K562 (cell line): ENCODE results near the gene HMX1. TPM values are rescaled to one million over a fixed set of nuclear protein-coding genes. Genes with fewer than 3 reads are reported as not detected.

ENCODE experiments used
- BDP1 ChIP-seq: IDR thresholded peaks from 3 replicates; pipeline ENCODE4 v1.6.1; 2011; ENCODE audit not compliant: insufficient read length, insufficient read depth
- CEBPZ ChIP-seq: fragments of 150-350 bp; IDR thresholded peaks from 2 replicates; pipeline ENCODE4 v1.6.1; 2014; ENCODE audit warnings: low read depth, mild to moderate bottlenecking, low read length, borderline replicate concordance
- CREB5 ChIP-seq: fragments of 250-450 bp; sonication (Bioruptor Pico); IDR thresholded peaks from 2 replicates; pipeline ENCODE4 v1.5.0; 2020; ENCODE audit warnings: mild to moderate bottlenecking
- JUND ChIP-seq, 2 experiments: IDR thresholded peaks; 2 replicates in 1 of 2; 3 replicates in 1 of 2; pipeline ENCODE4 v1.6.1; 2011; ENCODE audit warnings: borderline replicate concordance in 2 of 2, low read depth in 2 of 2, low read length in 2 of 2, improper control_type of control experiment in 1 of 2, missing biosample characterization in 1 of 2, missing genetic modification characterization in 1 of 2, missing genetic modification reagents in 1 of 2
- NFYB ChIP-seq: IDR thresholded peaks from 2 replicates; pipeline ENCODE4 v1.6.1; 2011; ENCODE audit warnings: mild to moderate bottlenecking, moderate library complexity; ENCODE audit not compliant: insufficient read length; ENCODE audit errors: extremely low read depth
- NR2F6 ChIP-seq: fragments of 450-650 bp; formaldehyde crosslinking; IDR thresholded peaks from 2 replicates; pipeline ENCODE4 v1.4.0; 2020; ENCODE audit warnings: mild to moderate bottlenecking
- POLR2B ChIP-seq: fragments of 450-650 bp; IDR thresholded peaks from 2 replicates; pipeline ENCODE4 v1.6.1; 2018; ENCODE audit warnings: low read depth; ENCODE audit not compliant: partially characterized antibody
- RAD51 ChIP-seq: fragments of 450-650 bp; IDR thresholded peaks from 2 replicates; pipeline ENCODE4 v1.7.1; 2016; ENCODE audit warnings: low read depth, mild to moderate bottlenecking, borderline replicate concordance
- RBM17 ChIP-seq: fragments of 200-400 bp; formaldehyde crosslinking; IDR thresholded peaks from 2 replicates; pipeline ENCODE4 v1.6.1; 2017; ENCODE audit warnings: low read depth, mild to moderate bottlenecking, low read length, borderline replicate concordance
- RFX1 ChIP-seq: fragments of 450-650 bp; IDR thresholded peaks from 2 replicates; pipeline ENCODE4 v1.6.1; 2016; ENCODE audit warnings: mild to moderate bottlenecking, moderate library complexity
- TEAD1 ChIP-seq, 2 experiments: fragments of 450-650 bp in 1 of 2; sonication (generic) in 1 of 2; formaldehyde crosslinking; IDR thresholded peaks; 2 replicates each; pipeline versions ENCODE4 v1.4.0 to v1.8.0; 2020 to 2022; ENCODE audit warnings: mild to moderate bottlenecking in 2 of 2, missing genetic modification reagents in 1 of 2
- U2AF2 ChIP-seq: fragments of 200-400 bp; formaldehyde crosslinking; optimal IDR thresholded peaks from 2 replicates; pipeline ENCODE3; 2017; ENCODE audit warnings: low read depth, mild to moderate bottlenecking, low read length
- ZNF24 ChIP-seq: fragments of 450-650 bp; IDR thresholded peaks from 2 replicates; pipeline ENCODE4 v1.6.1; 2016
- polyA plus RNA-seq, 8 experiments: library from polyadenylated mRNA; depleted of rRNA in 4 of 8; stranded (reverse) in 5 of 8; unstranded in 3 of 8; fragments of >200 nt; fragmentation: Nextera tagmentation in 2 of 8; fragmentation: Illumina TruSeq in 1 of 8; extraction: Ambion mirVana in 2 of 8; extraction: Trizol in 1 of 8; gene quantifications; 2 replicates each; pipeline versions ENCODE4 v1.2.1 to v1.2.3, GENCODE V29; 2011 to 2014; ENCODE audit warnings: inconsistent platforms in 1 of 8, missing spikeins in 1 of 8
- total RNA-seq, 7 experiments: library from RNA; depleted of rRNA in 6 of 7; stranded (reverse); fragments of >200 nt in 6 of 7; fragmentation: Illumina TruSeq in 2 of 7; extraction: Trizol in 2 of 7; gene quantifications; 2 replicates each; pipeline versions ENCODE4 v1.2.1 to v1.2.3, GENCODE V29; 2011 to 2021; ENCODE audit warnings: low replicate concordance in 1 of 7
- TF ChIP-seq, protein P1 (sequence below): fragments of 250-450 bp; sonication (Bioruptor Pico); IDR thresholded peaks from 2 replicates; pipeline ENCODE4 v1.4.0; 2020; ENCODE audit warnings: mild to moderate bottlenecking, moderate library complexity
- TF ChIP-seq, protein P2 (sequence below): sonication (generic); formaldehyde crosslinking; IDR thresholded peaks from 2 replicates; pipeline ENCODE4 v1.4.0; 2020; ENCODE audit warnings: mild to moderate bottlenecking, missing genetic modification reagents
- TF ChIP-seq, protein P3 (sequence below): fragments of 450-650 bp; formaldehyde crosslinking; IDR thresholded peaks from 2 replicates; pipeline ENCODE4 v1.4.0; 2020; ENCODE audit warnings: mild to moderate bottlenecking, mixed read lengths

HMX1 gene
- total and polyA plus RNA-seq, 9 of the 15 experiments (the other 6 are each of a cell fraction or from before 2014, with no cell fraction given) = not detected

DNA sequence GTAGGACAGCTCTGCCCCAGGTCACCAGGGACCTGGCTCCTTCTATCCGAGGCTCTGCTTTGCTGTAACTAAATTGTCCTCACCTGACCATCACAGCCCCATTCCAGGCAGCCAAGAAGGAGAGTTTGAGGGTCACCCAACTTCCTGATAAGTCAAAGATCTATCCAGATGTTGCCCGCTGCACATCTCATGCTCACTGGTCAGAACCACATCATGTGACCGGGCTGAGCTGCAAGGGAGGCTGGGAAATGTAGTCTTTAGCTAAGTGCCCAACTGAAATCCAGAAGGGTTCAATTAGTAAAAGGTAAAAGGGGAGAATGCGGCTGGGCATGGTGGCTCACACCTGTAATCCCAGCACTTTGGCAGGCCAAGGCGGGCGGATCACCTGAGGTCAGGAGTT lies 18.4 kb downstream of the HMX1 start (continued):
- TF ChIP-seq RFX1 (no peak), NFYB (peak; percentile 60), TEAD1 (CRISPR knock-in tag; IDR thresholded peaks at IDR 0.05) (no peak), JUND (IDR thresholded peaks at IDR 0.05; ENCODE audit: borderline replicate concordance, low read depth, low read length) (no peak), JUND (tag; IDR thresholded peaks at IDR 0.05; ENCODE audit: borderline replicate concordance, low read depth, low read length) (no peak), POLR2B (no peak), RAD51 (peak; percentile 76), RBM17 (no peak), ZNF24 (no peak), CEBPZ (no peak), CREB5 (CRISPR knock-in tag) (no peak), BDP1 (no peak), NR2F6 (CRISPR knock-in tag) (no peak), U2AF2 (no peak)
- TF ChIP-seq, protein P1, sequence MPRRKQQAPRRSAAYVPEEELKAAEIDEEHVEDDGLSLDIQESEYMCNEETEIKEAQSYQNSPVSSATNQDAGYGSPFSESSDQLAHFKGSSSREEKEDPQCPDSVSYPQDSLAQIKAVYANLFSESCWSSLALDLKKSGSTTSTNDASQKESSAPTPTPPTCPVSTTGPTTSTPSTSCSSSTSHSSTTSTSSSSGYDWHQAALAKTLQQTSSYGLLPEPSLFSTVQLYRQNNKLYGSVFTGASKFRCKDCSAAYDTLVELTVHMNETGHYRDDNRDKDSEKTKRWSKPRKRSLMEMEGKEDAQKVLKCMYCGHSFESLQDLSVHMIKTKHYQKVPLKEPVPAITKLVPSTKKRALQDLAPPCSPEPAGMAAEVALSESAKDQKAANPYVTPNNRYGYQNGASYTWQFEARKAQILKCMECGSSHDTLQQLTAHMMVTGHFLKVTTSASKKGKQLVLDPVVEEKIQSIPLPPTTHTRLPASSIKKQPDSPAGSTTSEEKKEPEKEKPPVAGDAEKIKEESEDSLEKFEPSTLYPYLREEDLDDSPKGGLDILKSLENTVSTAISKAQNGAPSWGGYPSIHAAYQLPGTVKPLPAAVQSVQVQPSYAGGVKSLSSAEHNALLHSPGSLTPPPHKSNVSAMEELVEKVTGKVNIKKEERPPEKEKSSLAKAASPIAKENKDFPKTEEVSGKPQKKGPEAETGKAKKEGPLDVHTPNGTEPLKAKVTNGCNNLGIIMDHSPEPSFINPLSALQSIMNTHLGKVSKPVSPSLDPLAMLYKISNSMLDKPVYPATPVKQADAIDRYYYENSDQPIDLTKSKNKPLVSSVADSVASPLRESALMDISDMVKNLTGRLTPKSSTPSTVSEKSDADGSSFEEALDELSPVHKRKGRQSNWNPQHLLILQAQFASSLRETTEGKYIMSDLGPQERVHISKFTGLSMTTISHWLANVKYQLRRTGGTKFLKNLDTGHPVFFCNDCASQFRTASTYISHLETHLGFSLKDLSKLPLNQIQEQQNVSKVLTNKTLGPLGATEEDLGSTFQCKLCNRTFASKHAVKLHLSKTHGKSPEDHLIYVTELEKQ = no peak
- TF ChIP-seq, protein P2, sequence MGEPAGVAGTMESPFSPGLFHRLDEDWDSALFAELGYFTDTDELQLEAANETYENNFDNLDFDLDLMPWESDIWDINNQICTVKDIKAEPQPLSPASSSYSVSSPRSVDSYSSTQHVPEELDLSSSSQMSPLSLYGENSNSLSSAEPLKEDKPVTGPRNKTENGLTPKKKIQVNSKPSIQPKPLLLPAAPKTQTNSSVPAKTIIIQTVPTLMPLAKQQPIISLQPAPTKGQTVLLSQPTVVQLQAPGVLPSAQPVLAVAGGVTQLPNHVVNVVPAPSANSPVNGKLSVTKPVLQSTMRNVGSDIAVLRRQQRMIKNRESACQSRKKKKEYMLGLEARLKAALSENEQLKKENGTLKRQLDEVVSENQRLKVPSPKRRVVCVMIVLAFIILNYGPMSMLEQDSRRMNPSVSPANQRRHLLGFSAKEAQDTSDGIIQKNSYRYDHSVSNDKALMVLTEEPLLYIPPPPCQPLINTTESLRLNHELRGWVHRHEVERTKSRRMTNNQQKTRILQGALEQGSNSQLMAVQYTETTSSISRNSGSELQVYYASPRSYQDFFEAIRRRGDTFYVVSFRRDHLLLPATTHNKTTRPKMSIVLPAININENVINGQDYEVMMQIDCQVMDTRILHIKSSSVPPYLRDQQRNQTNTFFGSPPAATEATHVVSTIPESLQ = no peak
- TF ChIP-seq, protein P3, sequence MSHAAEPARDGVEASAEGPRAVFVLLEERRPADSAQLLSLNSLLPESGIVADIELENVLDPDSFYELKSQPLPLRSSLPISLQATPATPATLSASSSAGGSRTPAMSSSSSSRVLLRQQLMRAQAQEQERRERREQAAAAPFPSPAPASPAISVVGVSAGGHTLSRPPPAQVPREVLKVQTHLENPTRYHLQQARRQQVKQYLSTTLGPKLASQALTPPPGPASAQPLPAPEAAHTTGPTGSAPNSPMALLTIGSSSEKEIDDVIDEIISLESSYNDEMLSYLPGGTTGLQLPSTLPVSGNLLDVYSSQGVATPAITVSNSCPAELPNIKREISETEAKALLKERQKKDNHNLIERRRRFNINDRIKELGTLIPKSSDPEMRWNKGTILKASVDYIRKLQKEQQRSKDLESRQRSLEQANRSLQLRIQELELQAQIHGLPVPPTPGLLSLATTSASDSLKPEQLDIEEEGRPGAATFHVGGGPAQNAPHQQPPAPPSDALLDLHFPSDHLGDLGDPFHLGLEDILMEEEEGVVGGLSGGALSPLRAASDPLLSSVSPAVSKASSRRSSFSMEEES (CRISPR knock-in tag) = peak; percentile 75
